Prostate gland (tissue), 2 donors: ENCODE measurements around the gene PPP1CB.

Source experiments
- CTCF ChIP-seq, 4 experiments: fragments of 200-600 bp in 2 of 4; fragments of 450-650 bp in 2 of 4; sonication (generic) in 2 of 4; IDR thresholded peaks; 1 replicate in 3 of 4; 2 replicates in 1 of 4; pipeline ENCODE4 v1.5.1; 2016 to 2019; ENCODE audit warnings: antibody characterized with exemption in 4 of 4, mild to moderate bottlenecking in 2 of 4, moderate library complexity in 2 of 4
- POLR2A ChIP-seq: fragments of 450-650 bp; IDR thresholded peaks from one replicate; pipeline ENCODE4 v1.6.1; 2016; ENCODE audit warnings: antibody characterized with exemption, mild to moderate bottlenecking
- POLR2AphosphoS5 ChIP-seq: sonication (generic); formaldehyde crosslinking; IDR thresholded peaks from one replicate; pipeline ENCODE4 v1.6.1; 2017; ENCODE audit warnings: antibody characterized with exemption

- TF ChIP-seq CTCF (IDR thresholded peaks at IDR 0.05): no peak
- TF ChIP-seq POLR2AphosphoS5: no peak
- no peak for TF ChIP-seq POLR2A
These were observed 90.4 kb downstream of the PPP1CB start for GRCh38 chr2:28842042-28842441.
